Activated CD8-positive, alpha-beta T cell treated with anti-CD3 and anti-CD28 coated beads for 36 hours (primary cell): ENCODE measurements around the gene TRPC6. TPM values are rescaled to one million over a fixed set of nuclear protein-coding genes. Genes with fewer than 3 reads are reported as not detected.

ENCODE experiments used
- ATAC-seq: fragments of 200-7000 bp; cut with Tn5 transposase; one replicate; pipeline ENCODE4 v1.10.0; 2021; ENCODE audit warnings: mild to moderate bottlenecking, moderate library complexity
- CTCF ChIA-PET: fragments of 350-600 bp; sonication (Branson Sonifier 250); formaldehyde crosslinking; loops from one replicate; lab custom pipeline; 2021; ENCODE audit warnings: antibody characterized with exemption; lab: Charles Lee
- POLR2A ChIA-PET: fragments of 350-600 bp; sonication (Branson Sonifier 250); formaldehyde crosslinking; loops from one replicate; lab custom pipeline; 2021; ENCODE audit warnings: antibody characterized with exemption; lab: Charles Lee
- DNase-seq: peaks from one replicate; pipeline ENCODE4 v3.0.0-alpha.2; 2020
- H3K27ac Mint-ChIP-seq: one replicate; pipeline ENCODE4 v1.8.0; 2021; ENCODE audit warnings: mild to moderate bottlenecking, mixed read lengths
- H3K27me3 Mint-ChIP-seq: one replicate; pipeline ENCODE4 v1.8.0; 2021; ENCODE audit warnings: mixed read lengths
- H3K36me3 Mint-ChIP-seq: one replicate; pipeline ENCODE4 v1.8.0; 2021; ENCODE audit warnings: low read depth, mixed read lengths
- H3K4me1 Mint-ChIP-seq: one replicate; pipeline ENCODE4 v1.8.0; 2021; ENCODE audit warnings: low read depth, mixed read lengths
- H3K4me3 Mint-ChIP-seq: one replicate; pipeline ENCODE4 v1.8.0; 2021; ENCODE audit warnings: mild to moderate bottlenecking, moderate library complexity, mixed read lengths
- H3K9me3 Mint-ChIP-seq: one replicate; pipeline ENCODE4 v1.8.0; 2021; ENCODE audit warnings: mixed read lengths
- intact Hi-C: fragments of 100-400 bp; cut with micrococcal nuclease; formaldehyde crosslinking; loops from one replicate; pipeline ENCODE4 v1.10.0; 2022
- total RNA-seq, 2 experiments: library from RNA; stranded (reverse); gene quantifications; one replicate each; pipeline ENCODE4 v1.2.3, GENCODE V29; 2021
- TF ChIP-seq, protein P1 (sequence below): fragments of 200-600 bp; IDR thresholded peaks from one replicate; pipeline ENCODE4 v1.8.0; 2022; ENCODE audit warnings: antibody characterized with exemption, mild to moderate bottlenecking

Gene TRPC6
- total RNA-seq, 2 experiments from 2014 or later = not detected

DNA sequence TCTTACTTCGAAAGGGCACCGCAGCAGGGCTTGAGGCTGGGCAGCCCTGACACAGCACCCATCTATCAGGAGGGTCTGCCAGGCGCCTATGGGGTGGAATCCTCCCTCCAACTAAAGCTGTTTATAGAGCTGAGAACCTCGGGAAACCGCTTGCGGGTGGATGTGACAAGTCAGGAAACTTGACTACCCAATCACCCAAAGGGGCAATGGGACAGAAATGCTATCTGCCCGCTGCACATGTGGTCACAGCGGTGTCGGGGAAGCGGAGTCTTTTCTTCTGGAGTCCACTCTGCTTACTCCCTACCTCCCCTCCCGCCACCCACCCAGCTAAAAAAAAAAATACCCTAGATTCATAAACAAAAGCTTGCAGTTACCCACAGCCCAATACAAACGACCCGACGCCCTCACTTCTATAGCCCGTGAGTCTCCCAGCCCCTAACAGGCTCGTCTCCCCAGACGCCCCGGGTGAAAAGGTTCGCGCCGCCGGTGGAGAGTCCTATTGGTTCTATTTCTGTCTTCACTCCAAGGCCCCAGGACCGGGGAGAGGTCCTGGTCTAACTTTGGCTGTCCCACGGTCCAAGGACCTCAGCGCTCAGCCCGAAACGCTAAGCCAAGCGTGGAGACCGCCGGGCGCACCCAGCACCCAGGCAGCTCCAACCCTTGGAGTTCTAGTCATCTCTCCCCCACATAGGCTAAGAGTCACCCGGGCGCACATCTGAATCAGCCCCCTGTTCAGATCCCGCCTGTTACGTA lies 1.4 kb downstream of the TRPC6 start:
- Mint-ChIP-seq H3K36me3 (no peaks in the 10 kb centered on the region), H3K27ac (no peak overlapping the region), H3K4me1 (no peaks in the 10 kb centered on the region), H3K27me3 (peaks cover 19% of the 10 kb centered on the region), H3K4me3 (no peak overlapping the region), H3K9me3 (peaks cover 7% of the 10 kb centered on the region)
- POLR2A ChIA-PET = interaction anchor here (0.6 kb wide), 1 partner anchor 141 kb away, joined by 3 read pairs; no protein-coding TSS in a partner anchor
- ATAC-seq (no peak), DNase-seq (no peak)
- CTCF ChIA-PET = no interaction called here
- TF ChIP-seq, protein P1, sequence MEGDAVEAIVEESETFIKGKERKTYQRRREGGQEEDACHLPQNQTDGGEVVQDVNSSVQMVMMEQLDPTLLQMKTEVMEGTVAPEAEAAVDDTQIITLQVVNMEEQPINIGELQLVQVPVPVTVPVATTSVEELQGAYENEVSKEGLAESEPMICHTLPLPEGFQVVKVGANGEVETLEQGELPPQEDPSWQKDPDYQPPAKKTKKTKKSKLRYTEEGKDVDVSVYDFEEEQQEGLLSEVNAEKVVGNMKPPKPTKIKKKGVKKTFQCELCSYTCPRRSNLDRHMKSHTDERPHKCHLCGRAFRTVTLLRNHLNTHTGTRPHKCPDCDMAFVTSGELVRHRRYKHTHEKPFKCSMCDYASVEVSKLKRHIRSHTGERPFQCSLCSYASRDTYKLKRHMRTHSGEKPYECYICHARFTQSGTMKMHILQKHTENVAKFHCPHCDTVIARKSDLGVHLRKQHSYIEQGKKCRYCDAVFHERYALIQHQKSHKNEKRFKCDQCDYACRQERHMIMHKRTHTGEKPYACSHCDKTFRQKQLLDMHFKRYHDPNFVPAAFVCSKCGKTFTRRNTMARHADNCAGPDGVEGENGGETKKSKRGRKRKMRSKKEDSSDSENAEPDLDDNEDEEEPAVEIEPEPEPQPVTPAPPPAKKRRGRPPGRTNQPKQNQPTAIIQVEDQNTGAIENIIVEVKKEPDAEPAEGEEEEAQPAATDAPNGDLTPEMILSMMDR = no peak
- intact Hi-C loops = no loop called here

- intact Hi-C loops = no loop called here
- H3K27ac Mint-ChIP-seq = no peak overlapping the region
- ChIA-PET CTCF (no interaction called here), POLR2A (no interaction called here)
- H3K4me1 Mint-ChIP-seq = no peaks in the 10 kb centered on the region
- DNase-seq (no peak), ATAC-seq (no peak)
- TF ChIP-seq, protein P1 = no peak
- H3K27me3 Mint-ChIP-seq = peaks cover 5% of the 10 kb centered on the region
- H3K4me3 Mint-ChIP-seq = no peak overlapping the region
- H3K9me3 Mint-ChIP-seq = peaks cover 13% of the 10 kb centered on the region
- no peaks in the 10 kb centered on the region for H3K36me3 Mint-ChIP-seq
Measured at GRCh38 chr11:101577461-101577860, 6.3 kb downstream of the TRPC6 start.

- CTCF ChIA-PET = no interaction called here
- no peak for DNase-seq
- H3K36me3 Mint-ChIP-seq = no peaks in the 10 kb centered on the region
- peaks cover 13% of the 10 kb centered on the region for H3K9me3 Mint-ChIP-seq
- no peaks in the 10 kb centered on the region for H3K27me3 Mint-ChIP-seq
- no peak overlapping the region for H3K4me3 Mint-ChIP-seq
- H3K27ac Mint-ChIP-seq = no peak overlapping the region
- intact Hi-C loops = no loop called here
- TF ChIP-seq, protein P1 = no peak
- POLR2A ChIA-PET = no interaction called here
- ATAC-seq = no peak
- H3K4me1 Mint-ChIP-seq = no peaks in the 10 kb centered on the region
Measured at GRCh38 chr11:101576456-101576855, 7.4 kb downstream of the TRPC6 start.

DNA sequence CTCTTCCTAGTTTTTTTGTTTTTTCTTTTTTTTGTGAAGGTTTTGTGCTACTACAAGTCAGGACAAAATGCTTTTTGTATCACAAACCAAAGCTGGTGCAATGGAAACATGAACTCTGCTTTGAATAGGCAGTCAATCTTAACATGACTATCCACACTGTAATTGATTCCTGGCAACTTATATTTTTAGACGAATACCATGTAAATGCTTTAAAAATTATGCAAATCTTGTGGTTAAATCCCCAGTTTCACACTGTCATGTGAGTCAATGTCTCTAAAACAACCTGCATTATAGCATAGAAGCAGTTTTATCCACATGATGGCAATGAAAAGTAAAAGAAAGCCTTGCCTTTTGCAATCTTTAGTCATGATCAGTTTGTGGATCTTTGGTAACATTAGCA lies 8.9 kb downstream of the TRPC6 start:
- H3K4me3 Mint-ChIP-seq = no peak overlapping the region
- H3K27ac Mint-ChIP-seq = no peak overlapping the region
- intact Hi-C loops = no loop called here
- H3K9me3 Mint-ChIP-seq = peaks cover 12% of the 10 kb centered on the region
- ATAC-seq = no peak
- ChIA-PET POLR2A (interaction anchor here (0.6 kb wide), 1 partner anchor 567 kb away, joined by 3 read pairs; no protein-coding TSS in a partner anchor), CTCF (no interaction called here)
- no peaks in the 10 kb centered on the region for H3K27me3 Mint-ChIP-seq
- H3K36me3 Mint-ChIP-seq = no peaks in the 10 kb centered on the region
- TF ChIP-seq, protein P1 = no peak
- H3K4me1 Mint-ChIP-seq = no peaks in the 10 kb centered on the region
- DNase-seq = no peak

- TF ChIP-seq, protein P1 = no peak
- no peaks in the 10 kb centered on the region for H3K27me3 Mint-ChIP-seq
- POLR2A ChIA-PET = no interaction called here
- no peaks in the 10 kb centered on the region for H3K4me1 Mint-ChIP-seq
- no peaks in the 10 kb centered on the region for H3K36me3 Mint-ChIP-seq
- H3K27ac Mint-ChIP-seq = no peak overlapping the region
- CTCF ChIA-PET = no interaction called here
- no peak for ATAC-seq
- intact Hi-C loops = no loop called here
- H3K4me3 Mint-ChIP-seq = no peak overlapping the region
- no peaks in the 10 kb centered on the region for H3K9me3 Mint-ChIP-seq
- DNase-seq = no peak
Measured at GRCh38 chr11:101567071-101567470, 16.7 kb downstream of the TRPC6 start.
